Cerebellar nuclear complex (tissue), 1 donor: ENCODE results near the gene GREM1.

Experiments used
- DNase-seq, 2 experiments: peaks; one replicate each; lab custom pipeline; 2025; lab: John Stamatoyannopoulos, UW

GREM1 gene

DNA sequence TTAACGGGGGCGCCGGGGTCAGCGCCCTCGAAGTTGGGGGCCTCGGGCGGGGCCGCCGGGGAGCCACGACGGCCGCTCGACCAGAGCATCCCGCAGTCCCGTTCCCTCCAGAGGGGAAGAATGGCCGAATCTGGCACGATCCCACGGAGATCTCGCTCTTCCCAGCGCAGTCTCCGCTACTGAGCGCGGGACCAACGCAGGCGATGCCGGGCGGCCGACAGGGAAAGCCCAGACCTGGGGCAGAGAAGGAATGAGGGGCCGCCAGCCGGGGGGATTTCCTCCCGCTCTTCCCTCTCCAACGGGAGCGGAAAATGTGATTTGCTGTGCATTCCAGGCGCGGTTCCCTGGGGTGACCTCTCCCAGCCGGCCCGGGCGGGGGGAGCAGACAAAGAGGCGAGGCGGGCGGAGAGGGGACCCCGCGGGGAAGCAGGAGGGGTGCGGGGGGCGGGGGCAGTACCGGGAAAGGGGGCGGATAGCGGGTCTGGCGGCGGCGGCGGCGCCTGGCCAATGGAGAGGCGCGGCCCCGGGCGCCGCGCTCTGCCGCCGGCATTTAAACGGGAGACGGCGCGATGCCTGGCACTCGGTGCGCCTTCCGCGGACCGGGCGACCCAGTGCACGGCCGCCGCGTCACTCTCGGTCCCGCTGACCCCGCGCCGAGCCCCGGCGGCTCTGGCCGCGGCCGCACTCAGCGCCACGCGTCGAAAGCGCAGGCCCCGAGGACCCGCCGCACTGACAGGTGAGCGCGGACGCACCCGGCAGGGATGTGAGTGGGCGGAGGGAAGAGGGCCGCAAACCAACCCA, at the start of gene GREM1:
Gene GREM1, plus strand, starts transcription at position 579 of the 801 bp plus-strand sequence. CDS start 12,687 bp downstream, outside the sequence.
- DNase-seq, result no peak

GRCh38 chr15:32668942-32669341, 48.9 kb upstream of the GREM1 start:
- no peak for DNase-seq

DNA sequence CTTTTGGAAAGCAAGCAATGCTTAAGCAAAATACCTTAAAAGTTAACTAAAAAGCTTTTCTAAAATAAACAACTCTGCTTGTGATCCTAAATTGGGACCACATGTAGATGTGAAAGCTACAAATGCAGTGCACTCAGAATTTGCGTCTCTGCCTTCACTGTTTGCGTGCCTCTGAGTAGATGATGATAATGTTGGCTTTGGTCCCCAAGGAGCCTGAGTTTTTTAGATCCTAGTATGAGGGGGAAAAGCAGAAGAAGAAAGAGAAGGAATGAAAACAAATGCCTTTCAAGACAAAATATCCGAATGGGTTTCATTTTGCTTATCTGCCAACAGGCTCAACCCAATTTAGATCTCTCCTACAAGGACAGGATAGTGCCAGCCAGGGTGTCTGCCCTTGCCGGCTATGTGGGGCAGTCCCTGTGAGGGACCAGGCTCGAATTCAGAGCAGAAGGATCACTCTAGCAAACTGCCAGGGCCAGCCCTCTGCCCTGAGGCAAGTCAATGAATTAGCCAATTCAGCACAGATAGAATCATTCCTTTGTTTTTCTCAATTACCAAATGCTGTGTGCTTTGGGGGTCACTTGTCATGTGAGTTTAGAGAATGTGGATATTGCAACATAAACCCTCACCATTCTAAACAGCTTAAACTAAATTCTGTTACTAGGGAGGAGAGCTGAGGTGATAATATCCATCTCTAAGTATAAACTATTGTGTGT, 47.8 kb upstream of the GREM1 start:
- DNase-seq, result no peak

DNA sequence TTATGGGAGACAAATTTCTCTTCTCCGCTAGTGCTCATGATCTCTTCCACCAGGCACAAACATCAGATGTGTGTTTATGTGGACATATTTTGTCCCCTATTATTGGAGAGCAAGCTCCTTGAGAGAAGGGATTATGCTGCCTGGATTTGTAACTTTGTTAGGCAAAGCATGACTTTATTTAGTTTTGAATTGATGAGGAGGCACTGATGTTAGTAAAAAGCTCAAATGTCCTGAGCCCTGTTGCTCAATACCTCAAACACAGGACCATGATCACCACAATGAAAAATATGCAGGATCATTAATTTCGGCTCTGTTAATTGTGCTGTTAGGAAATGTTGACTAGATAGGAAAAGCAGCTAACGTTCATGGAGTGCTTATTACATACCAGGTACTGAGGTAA, 47.2 kb upstream of the GREM1 start:
- DNase-seq, result no peak

GRCh38 chr15:32671339-32672325, 46.2 kb upstream of the GREM1 start:
- no peak for DNase-seq

- no peak for DNase-seq
These were observed 43.1 kb upstream of the GREM1 start for GRCh38 chr15:32674681-32675080.

GRCh38 chr15:32675466-32675865, 42.3 kb upstream of the GREM1 start:
- no peak for DNase-seq

DNA sequence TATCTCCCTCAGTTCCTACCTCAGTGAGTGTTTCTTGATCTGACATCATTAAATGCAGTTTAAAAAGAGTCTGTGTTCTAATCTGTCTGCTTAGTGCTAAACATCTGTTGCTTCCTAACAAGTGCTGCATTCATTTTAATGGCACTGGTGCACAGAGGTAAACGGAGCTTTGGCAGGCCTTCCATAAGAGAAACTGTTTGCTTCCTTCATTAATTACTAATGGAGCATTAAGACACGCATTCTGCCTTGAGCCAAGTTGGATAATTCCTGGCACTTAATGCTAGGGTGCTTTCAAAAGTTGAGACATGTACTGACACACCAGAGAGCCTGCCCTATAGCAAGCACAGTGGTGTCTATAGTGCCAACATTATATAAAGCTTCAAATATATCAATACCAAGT, 41.6 kb upstream of the GREM1 start:
- DNase-seq, result no peak

GRCh38 chr15:32677238-32677750, 40.5 kb upstream of the GREM1 start:
- no peak for DNase-seq

GRCh38 chr15:32679298-32679690, 38.5 kb upstream of the GREM1 start:
- no peak for DNase-seq

DNA sequence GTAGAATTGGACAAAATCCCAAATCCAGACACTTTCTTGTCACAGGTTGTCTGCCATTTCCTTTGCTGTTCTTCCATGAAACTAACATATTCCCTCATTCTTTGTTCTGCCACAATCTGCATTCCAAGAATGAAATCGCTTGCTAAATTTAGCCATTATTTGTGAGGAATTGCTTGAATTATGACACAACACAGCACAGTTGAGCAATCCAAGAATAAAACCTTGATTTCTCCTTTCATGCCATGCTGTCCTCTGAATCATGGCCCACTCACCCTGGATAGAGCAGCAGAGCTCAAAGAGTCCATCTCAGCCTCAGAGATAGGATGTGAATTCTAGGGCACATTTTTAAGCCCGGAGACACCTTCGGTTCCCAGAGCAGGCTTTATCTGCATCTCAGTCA, 35.2 kb upstream of the GREM1 start:
- DNase-seq, result no peak

GRCh38 chr15:32682977-32683630, 34.7 kb upstream of the GREM1 start:
- DNase-seq, result no peak

- DNase-seq, result no peak
These were observed 33.8 kb upstream of the GREM1 start for GRCh38 chr15:32683906-32684584.

GRCh38 chr15:32685576-32685975, 32.2 kb upstream of the GREM1 start:
- no peak for DNase-seq

DNA sequence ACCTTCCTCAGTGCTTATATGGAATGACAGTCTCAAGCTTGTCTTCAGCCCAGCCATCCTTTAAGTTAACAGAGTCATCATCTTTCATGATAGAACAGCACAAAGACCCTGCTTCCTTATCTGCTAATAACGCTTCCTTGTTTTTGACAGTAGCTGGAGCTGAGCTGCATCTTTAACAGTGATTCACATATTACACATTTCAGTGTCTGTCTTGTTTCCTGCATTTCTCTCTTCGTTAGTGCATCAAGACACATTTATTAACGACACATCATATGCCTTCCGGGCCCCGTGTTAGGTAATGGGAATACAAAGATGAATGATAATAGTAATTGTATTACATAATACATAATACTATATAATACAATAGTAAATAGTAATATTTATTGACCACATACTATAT, 30.2 kb upstream of the GREM1 start:
- DNase-seq, result no peak

DNA sequence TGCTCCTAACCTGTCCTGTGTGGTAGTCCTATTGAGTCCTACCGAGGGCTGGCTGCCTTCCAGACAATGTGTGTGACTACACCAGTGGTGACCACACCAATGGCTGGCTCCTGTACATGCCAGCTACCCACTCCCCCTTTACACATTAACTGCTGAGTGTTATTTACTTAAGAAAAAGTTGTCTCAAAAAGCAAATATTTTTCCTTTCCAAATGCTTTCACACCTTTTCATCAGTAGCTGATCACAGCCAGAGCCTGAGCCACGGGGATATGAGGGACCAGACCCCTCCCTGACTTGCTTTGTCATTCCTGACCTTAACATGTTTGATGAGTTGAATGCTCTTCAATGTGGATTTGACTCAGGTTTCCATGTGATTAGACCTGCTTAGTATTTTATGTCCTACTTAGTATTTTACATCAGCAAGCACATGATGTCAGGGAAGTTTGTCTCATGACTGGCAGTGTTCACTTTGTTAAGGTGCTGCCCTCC, 29.6 kb upstream of the GREM1 start:
- no peak for DNase-seq

GRCh38 chr15:32690941-32691688, 26.7 kb upstream of the GREM1 start:
- DNase-seq, result no peak

DNA sequence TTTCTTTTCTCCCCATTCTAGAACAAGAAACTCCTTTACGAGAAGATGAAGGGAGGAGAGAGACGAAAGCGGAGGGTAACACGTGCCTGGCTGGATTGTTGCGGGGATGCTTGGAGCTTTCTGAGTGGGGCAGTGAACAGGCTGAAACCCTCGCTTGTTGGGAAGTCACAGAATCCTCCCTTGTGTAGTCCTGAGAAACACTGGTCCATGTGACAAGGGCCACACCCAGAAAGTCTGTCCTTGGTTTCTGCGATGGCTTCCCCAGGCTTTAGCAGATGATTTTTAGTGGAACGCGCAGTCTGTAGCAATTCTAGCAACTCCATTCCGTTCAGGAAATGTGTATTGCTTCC, 26.1 kb upstream of the GREM1 start:
- no peak for DNase-seq

DNA sequence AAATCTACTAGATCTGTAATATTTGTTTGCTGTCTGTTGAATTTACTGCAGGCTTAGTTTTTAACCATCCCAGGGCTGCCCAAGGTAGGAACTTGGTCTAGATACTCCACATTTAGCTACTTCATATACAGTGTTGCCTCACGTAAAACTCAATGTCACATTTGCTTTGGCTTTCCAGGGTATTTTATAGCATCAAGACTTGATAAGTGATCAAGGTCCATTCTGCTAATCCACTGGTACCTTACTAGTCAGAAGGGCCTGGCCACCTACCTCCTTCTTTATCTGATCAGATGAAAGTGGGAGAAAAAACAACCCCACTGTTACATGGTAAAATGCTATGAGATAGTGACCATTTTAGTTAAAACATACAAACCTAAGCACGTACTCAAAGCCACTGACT, 25.5 kb upstream of the GREM1 start:
- no peak for DNase-seq
